ENCODE results near the gene DPYSL3. TPM values are rescaled to one million over a fixed set of nuclear protein-coding genes. Genes with fewer than 3 reads are reported as not detected.

The DPYSL3 gene
- total RNA-seq, 1 experiment from 2014 or later = 8.9 TPM

DNA sequence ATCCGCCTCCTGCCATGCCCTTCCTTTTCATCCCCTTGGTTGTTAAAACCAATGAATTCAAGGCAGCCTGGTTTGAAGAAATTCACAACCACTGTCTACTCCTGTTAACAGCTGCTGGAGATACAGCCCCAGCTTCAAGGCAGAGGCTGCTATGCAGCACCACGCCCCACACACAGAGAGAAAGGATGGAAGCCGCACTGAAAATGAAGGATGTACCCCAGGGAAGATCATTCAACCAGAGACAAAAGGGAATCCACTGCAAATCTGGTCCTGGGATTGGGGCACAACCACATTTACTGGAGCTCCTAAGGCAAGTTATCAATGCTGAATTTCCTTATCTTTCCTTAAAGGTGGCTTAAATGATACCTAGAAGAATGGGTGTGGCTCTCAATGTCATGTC is 58.7 kb downstream of the DPYSL3 start:
- TF ChIP-seq, protein P1, sequence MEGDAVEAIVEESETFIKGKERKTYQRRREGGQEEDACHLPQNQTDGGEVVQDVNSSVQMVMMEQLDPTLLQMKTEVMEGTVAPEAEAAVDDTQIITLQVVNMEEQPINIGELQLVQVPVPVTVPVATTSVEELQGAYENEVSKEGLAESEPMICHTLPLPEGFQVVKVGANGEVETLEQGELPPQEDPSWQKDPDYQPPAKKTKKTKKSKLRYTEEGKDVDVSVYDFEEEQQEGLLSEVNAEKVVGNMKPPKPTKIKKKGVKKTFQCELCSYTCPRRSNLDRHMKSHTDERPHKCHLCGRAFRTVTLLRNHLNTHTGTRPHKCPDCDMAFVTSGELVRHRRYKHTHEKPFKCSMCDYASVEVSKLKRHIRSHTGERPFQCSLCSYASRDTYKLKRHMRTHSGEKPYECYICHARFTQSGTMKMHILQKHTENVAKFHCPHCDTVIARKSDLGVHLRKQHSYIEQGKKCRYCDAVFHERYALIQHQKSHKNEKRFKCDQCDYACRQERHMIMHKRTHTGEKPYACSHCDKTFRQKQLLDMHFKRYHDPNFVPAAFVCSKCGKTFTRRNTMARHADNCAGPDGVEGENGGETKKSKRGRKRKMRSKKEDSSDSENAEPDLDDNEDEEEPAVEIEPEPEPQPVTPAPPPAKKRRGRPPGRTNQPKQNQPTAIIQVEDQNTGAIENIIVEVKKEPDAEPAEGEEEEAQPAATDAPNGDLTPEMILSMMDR (IDR thresholded peaks at IDR 0.05; ENCODE audit: unreplicated experiment) = no peak
- Mint-ChIP-seq H3K27ac (ENCODE audit: low read depth, unreplicated experiment) (no peak overlapping the region), H3K27me3 (ENCODE audit: insufficient read depth, unreplicated experiment) (peaks cover 33% of the 10 kb centered on the region), H3K9me3 (ENCODE audit: unreplicated experiment) (no peaks in the 10 kb centered on the region), H3K36me3 (ENCODE audit: insufficient read depth, unreplicated experiment) (no peaks in the 10 kb centered on the region), H3K4me1 (ENCODE audit: insufficient read depth, unreplicated experiment) (peaks cover 10% of the 10 kb centered on the region), H3K4me3 (ENCODE audit: unreplicated experiment) (no peak overlapping the region)
- ChIA-PET POLR2A (interaction anchor here (0.6 kb wide), 1 partner anchor 170 kb away, joined by 3 read pairs; no protein-coding TSS in a partner anchor), CTCF (interaction anchor here (0.9 to 6.2 kb wide), 11 partner anchors 9 to 372 kb away, joined by 3 to 210 read pairs (median 4); no protein-coding TSS in a partner anchor)
- intact Hi-C loops (cut with micrococcal nuclease) = loop anchor here (5.0 kb wide), 1 partner anchor 229 kb away; no protein-coding TSS in a partner anchor
- no peak for DNase-seq (ENCODE audit: unreplicated experiment)
- no TSS peak for BruUV-seq (replicated peaks)

DNA sequence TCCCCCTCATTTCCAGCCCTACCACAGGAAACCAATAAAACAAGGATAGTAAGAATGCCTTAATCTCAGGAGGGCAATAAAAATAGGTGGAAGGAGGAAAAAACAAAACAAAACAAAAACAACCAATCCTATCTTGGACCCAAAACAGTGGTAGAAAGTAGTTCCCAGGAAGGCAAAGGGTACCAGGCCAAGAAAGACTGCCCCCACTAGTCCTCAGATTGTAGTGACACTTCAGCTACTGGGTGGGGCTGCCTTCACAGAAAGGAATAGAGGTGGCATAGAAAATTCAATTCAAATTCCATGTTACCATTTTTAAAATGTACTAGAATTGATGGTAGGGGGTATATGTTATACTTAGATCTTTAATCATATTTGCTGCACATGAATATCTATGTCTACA is 59.3 kb downstream of the DPYSL3 start:
- no peak overlapping the region for H3K27ac Mint-ChIP-seq (ENCODE audit: low read depth, unreplicated experiment)
- intact Hi-C loops (cut with micrococcal nuclease) = loop anchor here (5.0 kb wide), 1 partner anchor 228 kb away; no protein-coding TSS in a partner anchor

DNA sequence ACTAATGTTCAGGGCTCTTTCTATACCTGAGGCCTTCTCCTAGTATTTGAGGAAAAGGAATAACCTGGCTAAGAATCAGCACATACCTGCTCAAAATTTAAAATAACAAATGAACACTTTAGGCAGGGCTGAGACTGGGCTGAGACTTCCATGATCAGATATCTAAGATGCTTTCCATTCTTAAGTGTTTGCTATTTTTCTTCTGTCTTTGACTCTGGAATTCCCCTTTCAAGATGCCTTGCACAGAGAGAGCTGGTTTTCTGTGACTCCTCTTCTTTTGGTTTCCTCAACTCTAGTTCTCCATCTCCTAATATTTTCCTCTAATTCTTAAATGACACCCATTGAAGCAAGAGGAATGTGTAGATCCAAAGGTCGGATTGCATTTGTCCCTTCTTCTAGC is 61.1 kb downstream of the DPYSL3 start:
- Mint-ChIP-seq H3K4me3 (ENCODE audit: unreplicated experiment) (no peak overlapping the region), H3K27me3 (ENCODE audit: insufficient read depth, unreplicated experiment) (peaks cover 27% of the 10 kb centered on the region), H3K9me3 (ENCODE audit: unreplicated experiment) (no peaks in the 10 kb centered on the region), H3K27ac (ENCODE audit: low read depth, unreplicated experiment) (no peak overlapping the region), H3K4me1 (ENCODE audit: insufficient read depth, unreplicated experiment) (no peaks in the 10 kb centered on the region), H3K36me3 (ENCODE audit: insufficient read depth, unreplicated experiment) (no peaks in the 10 kb centered on the region)
- ChIA-PET CTCF (interaction anchor here (0.6 to 2.3 kb wide), 10 partner anchors 9 to 225 kb away, joined by 3 to 18 read pairs (median 6); no protein-coding TSS in a partner anchor), POLR2A (no interaction called here)
- BruUV-seq (replicated peaks) = no TSS peak
- DNase-seq (ENCODE audit: unreplicated experiment) = no peak
- intact Hi-C loops (cut with micrococcal nuclease) = no loop called here
- TF ChIP-seq, protein P1 (IDR thresholded peaks at IDR 0.05; ENCODE audit: unreplicated experiment) = no peak

More for the DNA sequence above, 59.3 kb downstream of the DPYSL3 start:
- DNase-seq (ENCODE audit: unreplicated experiment) = no peak
- Mint-ChIP-seq H3K27me3 (ENCODE audit: insufficient read depth, unreplicated experiment) (peaks cover 33% of the 10 kb centered on the region), H3K9me3 (ENCODE audit: unreplicated experiment) (no peaks in the 10 kb centered on the region), H3K4me1 (ENCODE audit: insufficient read depth, unreplicated experiment) (peaks cover 7% of the 10 kb centered on the region), H3K4me3 (ENCODE audit: unreplicated experiment) (no peak overlapping the region), H3K36me3 (ENCODE audit: insufficient read depth, unreplicated experiment) (no peaks in the 10 kb centered on the region)
- BruUV-seq (replicated peaks) = no TSS peak
- CTCF ChIA-PET = interaction anchor here (0.6 to 6.2 kb wide), 8 partner anchors 8 to 372 kb away, joined by 3 to 210 read pairs (median 4); no protein-coding TSS in a partner anchor
- POLR2A ChIA-PET = interaction anchor here (0.6 to 0.7 kb wide), 3 partner anchors 16 to 1041 kb away, joined by 3 read pairs; no protein-coding TSS in a partner anchor
- TF ChIP-seq, protein P1 (IDR thresholded peaks at IDR 0.05; ENCODE audit: unreplicated experiment) = no peak

DNA sequence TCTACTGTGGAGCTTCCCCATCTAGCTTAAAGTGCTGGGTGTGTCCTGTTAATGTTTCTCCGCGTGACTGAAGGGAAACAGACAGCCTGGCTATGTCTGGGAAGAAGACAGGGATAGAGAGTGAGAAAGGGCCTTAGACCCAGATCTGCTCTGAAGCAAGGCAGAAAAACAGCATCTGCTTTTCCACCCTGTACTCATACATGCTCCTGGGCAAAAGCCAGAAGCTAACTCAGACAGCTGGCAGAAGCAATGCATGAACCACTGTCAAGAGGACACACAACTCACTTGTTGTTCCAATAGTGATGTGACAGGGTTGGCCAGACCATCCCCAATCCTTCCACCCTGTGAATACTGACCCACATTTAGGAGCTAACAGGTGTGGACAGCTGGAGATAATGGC is 63.3 kb downstream of the DPYSL3 start:
- BruUV-seq (replicated peaks) = no TSS peak
- Mint-ChIP-seq H3K27me3 (ENCODE audit: insufficient read depth, unreplicated experiment) (peaks cover 6% of the 10 kb centered on the region), H3K36me3 (ENCODE audit: insufficient read depth, unreplicated experiment) (no peaks in the 10 kb centered on the region)

More for the DNA sequence above, 63.3 kb downstream of the DPYSL3 start:
- intact Hi-C loops (cut with micrococcal nuclease) = no loop called here
- no peak overlapping the region for H3K4me3 Mint-ChIP-seq (ENCODE audit: unreplicated experiment)
- no peaks in the 10 kb centered on the region for H3K9me3 Mint-ChIP-seq (ENCODE audit: unreplicated experiment)
- POLR2A ChIA-PET = interaction anchor here (0.6 kb wide), 1 partner anchor 42 kb away, joined by 3 read pairs; no protein-coding TSS in a partner anchor
- no peak for DNase-seq (ENCODE audit: unreplicated experiment)
- no peaks in the 10 kb centered on the region for H3K4me1 Mint-ChIP-seq (ENCODE audit: insufficient read depth, unreplicated experiment)
- CTCF ChIA-PET = interaction anchor here (0.5 to 1.8 kb wide), 6 partner anchors 13 to 132 kb away, joined by 3 to 21 read pairs (median 4); no protein-coding TSS in a partner anchor
- H3K27ac Mint-ChIP-seq (ENCODE audit: low read depth, unreplicated experiment) = no peak overlapping the region
- TF ChIP-seq, protein P1 (IDR thresholded peaks at IDR 0.05; ENCODE audit: unreplicated experiment) = no peak
